Neural crest cell (in vitro differentiated cells): ENCODE results near the gene PATJ. TPM values are rescaled to one million over a fixed set of nuclear protein-coding genes. Genes with fewer than 3 reads are reported as not detected.

Experiments used
- DNase-seq: peaks from one replicate; pipeline ENCODE4 v3.0.0; 2021; ENCODE audit warnings: low read depth, mixed read lengths, low spot score
- H3K27ac Mint-ChIP-seq: one replicate; pipeline ENCODE4 v1.8.0; 2021; ENCODE audit warnings: mild to moderate bottlenecking, mixed read lengths; ENCODE audit not compliant: unreplicated experiment
- H3K27me3 Mint-ChIP-seq: 2 replicates; pipeline ENCODE4 v1.8.0; 2021; ENCODE audit warnings: low read depth, mild to moderate bottlenecking, mixed read lengths
- H3K36me3 Mint-ChIP-seq: 2 replicates; pipeline ENCODE4 v1.8.0; 2021; ENCODE audit warnings: low read depth, mild to moderate bottlenecking, mixed read lengths
- H3K4me1 Mint-ChIP-seq: 2 replicates; pipeline ENCODE4 v1.8.0; 2021; ENCODE audit warnings: mixed read lengths
- H3K4me3 Mint-ChIP-seq: one replicate; pipeline ENCODE4 v1.8.0; 2021; ENCODE audit warnings: mild to moderate bottlenecking, mixed read lengths
- H3K9me3 Mint-ChIP-seq: 2 replicates; pipeline ENCODE4 v1.8.0; 2021; ENCODE audit warnings: mixed read lengths
- total RNA-seq: library from RNA; stranded (reverse); gene quantifications from 2 replicates; pipeline ENCODE4 v1.2.1, GENCODE V29; 2021
- TF ChIP-seq, protein P1 (sequence below): fragments of 200-600 bp; sonication (generic); conservative IDR thresholded peaks from 2 replicates; pipeline ENCODE4 v1.5.0; 2021; ENCODE audit warnings: antibody characterized with exemption, mild to moderate bottlenecking

The PATJ gene
- total RNA-seq, 1 donor from 2014 or later, result 3.9 TPM

DNA sequence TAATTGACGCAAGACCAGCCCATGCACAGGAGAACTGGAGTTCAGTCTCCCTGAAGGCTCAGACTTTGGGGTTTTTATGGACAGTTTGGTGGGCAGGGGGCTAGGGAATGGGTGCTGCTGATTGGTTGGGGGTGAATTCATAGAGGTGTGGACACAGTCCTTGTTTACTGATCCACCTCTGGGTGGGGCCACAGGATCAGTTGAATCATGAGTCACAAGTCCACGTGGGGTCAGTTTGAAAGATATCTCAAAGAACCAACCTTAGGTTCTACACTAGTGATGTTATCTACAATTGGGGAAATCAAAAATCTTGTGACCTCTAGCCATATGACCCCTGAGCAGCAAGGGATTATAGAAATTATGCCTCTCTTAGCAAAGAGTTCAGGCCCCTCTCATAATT is 324.4 kb downstream of the PATJ start:
- Mint-ChIP-seq H3K9me3 (peaks cover 3% of the 10 kb centered on the region), H3K4me3 (no peak overlapping the region), H3K27ac (no peak overlapping the region), H3K4me1 (peaks cover 8% of the 10 kb centered on the region), H3K27me3 (no peaks in the 10 kb centered on the region), H3K36me3 (peaks cover 5% of the 10 kb centered on the region)
- TF ChIP-seq, protein P1, sequence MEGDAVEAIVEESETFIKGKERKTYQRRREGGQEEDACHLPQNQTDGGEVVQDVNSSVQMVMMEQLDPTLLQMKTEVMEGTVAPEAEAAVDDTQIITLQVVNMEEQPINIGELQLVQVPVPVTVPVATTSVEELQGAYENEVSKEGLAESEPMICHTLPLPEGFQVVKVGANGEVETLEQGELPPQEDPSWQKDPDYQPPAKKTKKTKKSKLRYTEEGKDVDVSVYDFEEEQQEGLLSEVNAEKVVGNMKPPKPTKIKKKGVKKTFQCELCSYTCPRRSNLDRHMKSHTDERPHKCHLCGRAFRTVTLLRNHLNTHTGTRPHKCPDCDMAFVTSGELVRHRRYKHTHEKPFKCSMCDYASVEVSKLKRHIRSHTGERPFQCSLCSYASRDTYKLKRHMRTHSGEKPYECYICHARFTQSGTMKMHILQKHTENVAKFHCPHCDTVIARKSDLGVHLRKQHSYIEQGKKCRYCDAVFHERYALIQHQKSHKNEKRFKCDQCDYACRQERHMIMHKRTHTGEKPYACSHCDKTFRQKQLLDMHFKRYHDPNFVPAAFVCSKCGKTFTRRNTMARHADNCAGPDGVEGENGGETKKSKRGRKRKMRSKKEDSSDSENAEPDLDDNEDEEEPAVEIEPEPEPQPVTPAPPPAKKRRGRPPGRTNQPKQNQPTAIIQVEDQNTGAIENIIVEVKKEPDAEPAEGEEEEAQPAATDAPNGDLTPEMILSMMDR, result no peak
- no peak for DNase-seq

DNA sequence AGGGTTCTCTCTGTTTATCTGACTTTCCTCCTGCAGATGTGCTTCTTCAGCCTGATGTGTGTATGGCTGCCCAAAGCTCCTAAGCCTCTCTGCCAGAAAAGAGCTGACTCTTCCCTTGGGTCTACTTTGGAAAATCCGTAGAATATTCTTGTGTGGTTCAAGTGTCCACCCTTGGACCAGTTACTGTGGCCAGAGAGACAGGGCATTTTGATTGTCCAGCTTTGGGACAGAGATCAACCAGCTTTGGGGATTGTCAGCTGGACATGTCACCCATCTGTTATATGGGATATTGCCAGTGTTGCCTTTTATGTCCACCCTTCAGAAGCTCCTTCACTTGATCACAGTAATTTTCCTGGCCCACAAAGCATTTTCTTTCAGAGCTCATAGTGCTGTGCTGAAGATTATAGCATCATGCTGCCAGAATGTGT is 326.1 kb downstream of the PATJ start:
- peaks cover 3% of the 10 kb centered on the region for H3K9me3 Mint-ChIP-seq
- TF ChIP-seq, protein P1, result no peak
- H3K4me1 Mint-ChIP-seq, result peaks cover 8% of the 10 kb centered on the region
- H3K36me3 Mint-ChIP-seq, result peaks cover 2% of the 10 kb centered on the region
- no peak overlapping the region for H3K4me3 Mint-ChIP-seq
- H3K27ac Mint-ChIP-seq, result no peak overlapping the region
- no peak for DNase-seq
- H3K27me3 Mint-ChIP-seq, result no peaks in the 10 kb centered on the region

GRCh38 chr1:62068978-62069377 is 326.7 kb downstream of the PATJ start:
- no peaks in the 10 kb centered on the region for H3K27me3 Mint-ChIP-seq
- no peak overlapping the region for H3K27ac Mint-ChIP-seq
- peaks cover 8% of the 10 kb centered on the region for H3K4me1 Mint-ChIP-seq
- H3K4me3 Mint-ChIP-seq, result no peak overlapping the region
- DNase-seq, result no peak
- peaks cover 2% of the 10 kb centered on the region for H3K36me3 Mint-ChIP-seq
- peaks cover 3% of the 10 kb centered on the region for H3K9me3 Mint-ChIP-seq
- TF ChIP-seq, protein P1, result no peak

DNA sequence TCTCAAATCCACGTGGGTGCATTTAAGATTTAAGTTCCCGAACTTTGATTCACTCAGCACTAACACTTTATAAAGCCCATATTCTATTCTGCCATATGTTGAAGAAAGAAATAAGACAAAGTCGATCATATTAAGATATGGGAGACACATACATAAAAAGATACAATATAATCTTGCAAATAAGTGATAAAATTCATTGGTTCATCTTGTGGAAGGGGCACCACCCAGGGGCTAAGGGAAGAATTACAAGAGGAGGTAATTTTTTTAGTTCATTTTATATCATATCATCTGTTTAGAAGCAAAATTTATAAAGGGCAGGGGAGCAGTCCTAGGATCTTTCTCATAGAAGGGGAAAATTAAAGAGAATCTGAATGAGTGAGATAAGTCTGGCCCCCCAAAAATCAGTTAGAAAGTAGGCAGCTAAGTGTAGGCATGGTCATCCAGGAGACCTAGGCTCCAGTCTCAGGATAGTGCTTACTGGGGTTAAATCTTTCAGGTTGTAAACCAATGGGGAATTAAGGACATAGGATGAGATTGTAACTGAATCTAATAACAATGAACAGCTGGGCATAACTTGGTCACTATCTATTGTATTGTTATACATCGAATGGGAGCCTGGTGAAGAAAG is 328.2 kb downstream of the PATJ start:
- H3K9me3 Mint-ChIP-seq, result peaks cover 3% of the 10 kb centered on the region
- H3K27me3 Mint-ChIP-seq, result no peaks in the 10 kb centered on the region
- H3K27ac Mint-ChIP-seq, result no peak overlapping the region
- TF ChIP-seq, protein P1, result peak; percentile 73
- peaks cover 2% of the 10 kb centered on the region for H3K36me3 Mint-ChIP-seq
- no peak overlapping the region for H3K4me3 Mint-ChIP-seq
- H3K4me1 Mint-ChIP-seq, result no peaks in the 10 kb centered on the region
- no peak for DNase-seq

DNA sequence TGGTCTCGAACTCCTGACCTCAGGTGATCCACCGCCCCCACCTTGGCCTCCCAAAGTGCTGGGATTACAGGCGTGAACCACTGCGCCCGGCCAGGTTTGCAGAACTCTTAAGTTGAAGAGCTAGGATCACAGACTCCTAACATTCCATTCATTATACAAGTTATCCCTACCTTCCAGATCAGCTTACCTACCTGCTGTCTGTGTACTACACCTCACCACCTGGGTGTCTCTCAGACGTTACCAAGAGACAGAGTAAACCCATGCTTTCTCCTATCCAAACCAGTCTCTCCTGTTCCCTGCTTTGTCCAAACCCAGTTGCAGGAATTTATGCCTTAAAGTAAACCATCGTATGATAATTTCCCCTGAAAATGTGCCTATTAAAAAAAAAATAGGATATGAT is 329.4 kb downstream of the PATJ start:
- Mint-ChIP-seq H3K27me3 (no peaks in the 10 kb centered on the region), H3K27ac (no peak overlapping the region), H3K9me3 (peaks cover 1% of the 10 kb centered on the region), H3K36me3 (peaks cover under 1% of the 10 kb centered on the region), H3K4me1 (no peaks in the 10 kb centered on the region), H3K4me3 (no peak overlapping the region)
- DNase-seq, result no peak
- TF ChIP-seq, protein P1, result no peak
